DMS79 (cell line): ENCODE data around the gene PLCL1.

Experiments used
- DNase-seq: peaks from one replicate; lab custom pipeline; 2025; lab: John Stamatoyannopoulos, UW

The PLCL1 gene

DNA sequence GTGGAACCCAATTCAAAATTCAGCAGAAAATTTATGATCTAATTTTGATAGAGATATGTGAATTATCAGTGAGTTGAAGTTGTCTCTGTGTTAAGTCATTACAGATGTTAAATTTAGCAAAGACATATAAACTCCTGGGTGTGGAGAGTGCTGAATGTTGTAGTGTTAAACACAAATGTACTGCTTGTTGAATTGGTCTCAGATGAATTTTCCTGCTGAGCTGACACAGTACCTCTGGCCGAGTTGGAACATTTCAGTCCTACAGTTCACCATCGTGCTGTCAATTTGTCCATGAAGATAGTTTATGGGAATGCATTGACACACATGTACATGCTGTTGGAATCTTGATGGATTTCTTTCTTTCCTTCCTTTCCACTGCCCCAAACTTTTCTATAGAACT lies 255.9 kb downstream of the PLCL1 start:
- no peak for DNase-seq

- no peak for DNase-seq
Measured at GRCh38 chr2:198062826-198063225, 258.4 kb downstream of the PLCL1 start.

- DNase-seq, result no peak
Measured at GRCh38 chr2:198063242-198063641, 258.8 kb downstream of the PLCL1 start.

DNA sequence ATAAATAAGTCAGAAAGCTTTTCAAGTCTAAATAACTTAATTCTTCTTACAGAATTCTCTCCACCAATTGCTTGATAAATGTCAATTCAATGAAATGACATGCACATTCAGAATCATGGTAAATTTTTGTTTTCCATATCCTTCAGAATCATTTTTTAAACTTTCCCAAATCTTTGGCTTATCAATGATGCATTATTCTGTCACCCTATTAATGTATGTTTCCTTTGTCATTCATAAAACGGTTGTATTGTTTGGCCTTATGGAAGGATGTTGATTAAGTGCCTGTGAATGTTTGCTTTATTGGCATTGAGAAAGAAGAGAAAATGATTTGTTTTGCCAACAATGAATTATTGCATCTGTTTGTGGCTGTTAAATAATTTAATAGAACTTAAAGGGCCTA lies 260.9 kb downstream of the PLCL1 start:
- DNase-seq, result no peak

DNA sequence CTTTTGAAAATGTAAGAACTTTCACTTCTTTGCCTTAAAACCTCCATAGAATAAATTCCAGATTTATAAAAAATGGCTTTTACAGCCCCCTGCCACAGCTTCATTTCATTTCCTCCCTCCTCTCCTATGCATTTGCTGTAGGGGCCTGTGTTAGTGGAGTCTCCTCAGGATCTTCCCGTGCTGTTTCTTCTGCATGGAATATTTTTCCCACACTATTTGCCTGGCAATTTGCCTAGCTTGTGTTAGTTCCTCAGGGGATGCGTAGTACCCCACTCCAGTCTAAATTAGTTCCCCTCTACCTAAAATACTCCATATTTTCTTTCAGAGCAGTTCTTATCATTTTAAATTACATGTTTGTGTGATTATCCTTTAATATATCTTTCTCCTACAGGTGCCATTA lies 262.2 kb downstream of the PLCL1 start:
- DNase-seq, result no peak

- no peak for DNase-seq
Measured at GRCh38 chr2:198072655-198073054, 268.3 kb downstream of the PLCL1 start.

DNA sequence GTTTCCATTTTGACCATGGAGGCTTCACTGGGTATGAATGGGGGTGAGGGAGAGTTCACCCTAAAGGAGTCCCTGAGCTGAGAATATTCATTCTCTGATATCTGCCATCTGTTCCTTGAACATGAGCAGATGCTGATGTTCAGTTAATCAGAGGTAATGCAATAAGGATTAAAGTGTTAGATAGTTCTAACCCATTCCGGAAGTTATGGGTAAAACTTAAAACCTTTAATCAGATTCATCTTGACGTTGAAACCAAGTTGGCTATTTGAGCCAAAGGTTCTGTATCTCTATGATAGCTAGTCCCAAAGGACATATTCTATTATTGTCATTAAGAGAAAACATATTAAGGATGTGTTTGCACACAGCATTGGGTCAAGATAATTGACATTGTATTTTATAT lies 268.9 kb downstream of the PLCL1 start:
- DNase-seq, result no peak

DNA sequence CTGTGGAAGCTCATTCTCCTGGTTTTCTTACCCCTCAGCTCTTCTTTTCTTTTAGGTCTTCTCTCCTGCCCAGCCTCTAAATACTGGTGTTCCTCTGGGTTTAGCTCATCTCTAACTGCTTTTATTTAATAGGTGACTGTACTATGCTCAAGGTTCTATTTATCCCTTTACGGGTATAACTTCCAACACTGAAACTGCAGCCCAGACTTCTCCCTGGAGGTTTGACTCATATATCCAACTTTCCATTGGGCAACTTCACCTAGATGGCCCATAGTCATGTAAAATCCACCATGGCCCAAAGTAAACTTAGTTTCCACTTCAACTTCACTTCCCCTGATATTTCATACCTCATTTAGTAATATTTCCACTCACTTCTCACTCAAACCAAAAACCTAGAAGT lies 273.1 kb downstream of the PLCL1 start:
- DNase-seq, result no peak

DNA sequence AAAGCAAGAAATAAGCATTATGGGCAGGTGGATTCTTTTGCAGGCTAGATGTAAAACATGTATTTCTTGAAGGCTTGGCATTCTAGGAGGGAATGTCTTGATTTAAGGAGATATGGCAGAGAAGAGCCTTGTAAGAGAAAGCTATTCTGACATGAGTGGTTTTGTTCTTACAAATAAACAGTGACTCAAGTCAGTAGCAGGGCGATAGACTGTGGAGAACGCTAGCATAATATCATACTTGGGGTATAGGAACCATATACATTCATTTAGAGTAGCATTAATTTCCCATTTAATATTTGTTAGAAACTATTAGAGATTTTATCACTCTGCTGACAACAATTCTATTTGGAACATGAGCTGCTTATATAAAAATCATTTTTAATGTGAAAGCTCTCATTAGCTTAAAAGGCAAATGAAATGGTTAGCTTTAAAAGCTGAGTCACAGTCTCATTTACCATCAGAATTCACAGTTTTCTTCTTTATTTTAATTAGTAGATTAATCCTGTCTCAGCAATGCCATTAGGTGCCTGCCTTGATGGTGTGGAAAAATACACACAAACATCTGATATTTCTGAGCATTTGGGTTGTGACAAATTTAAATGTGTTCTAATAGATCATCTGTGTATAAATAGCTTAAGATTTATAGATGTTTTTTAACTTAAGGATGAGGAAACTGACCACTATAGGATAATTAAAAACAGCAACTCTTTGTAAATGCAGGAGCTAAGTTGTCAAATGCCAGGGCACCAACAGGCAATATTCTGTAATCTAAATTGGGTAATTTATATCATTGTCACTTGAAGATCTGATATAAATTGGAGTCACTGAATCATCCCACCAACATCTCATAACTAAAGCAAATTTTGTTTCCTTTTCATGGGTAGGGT lies 276.7 kb downstream of the PLCL1 start:
- no peak for DNase-seq

GRCh38 chr2:198084156-198084555 lies 279.8 kb downstream of the PLCL1 start:
- DNase-seq, result no peak

- no peak for DNase-seq
Measured at GRCh38 chr2:198096002-198096401, 291.6 kb downstream of the PLCL1 start.

GRCh38 chr2:198096965-198097364 lies 292.6 kb downstream of the PLCL1 start:
- no peak for DNase-seq

GRCh38 chr2:198097630-198098029 lies 293.2 kb downstream of the PLCL1 start:
- DNase-seq, result no peak

- no peak for DNase-seq
Measured at GRCh38 chr2:198098386-198098785, 294.0 kb downstream of the PLCL1 start.

DNA sequence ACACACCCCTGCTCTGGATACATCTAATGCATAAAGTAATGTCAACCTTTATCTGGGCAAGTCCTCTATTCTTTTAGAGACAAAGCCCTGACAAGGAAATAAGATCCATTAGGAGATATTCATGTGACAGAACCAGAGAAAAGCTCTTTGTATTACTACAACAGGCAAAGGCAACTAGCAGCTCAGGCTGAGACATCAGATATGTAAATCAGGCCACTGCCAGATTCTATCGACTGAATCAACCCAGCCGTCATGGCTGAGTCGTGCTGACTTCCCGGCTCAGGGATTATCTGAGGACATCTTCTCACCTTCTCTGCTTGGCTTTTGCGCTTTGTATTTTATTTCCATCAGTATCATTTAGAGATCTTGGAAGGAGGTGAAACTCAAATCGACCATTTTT lies 294.5 kb downstream of the PLCL1 start:
- DNase-seq, result no peak

DNA sequence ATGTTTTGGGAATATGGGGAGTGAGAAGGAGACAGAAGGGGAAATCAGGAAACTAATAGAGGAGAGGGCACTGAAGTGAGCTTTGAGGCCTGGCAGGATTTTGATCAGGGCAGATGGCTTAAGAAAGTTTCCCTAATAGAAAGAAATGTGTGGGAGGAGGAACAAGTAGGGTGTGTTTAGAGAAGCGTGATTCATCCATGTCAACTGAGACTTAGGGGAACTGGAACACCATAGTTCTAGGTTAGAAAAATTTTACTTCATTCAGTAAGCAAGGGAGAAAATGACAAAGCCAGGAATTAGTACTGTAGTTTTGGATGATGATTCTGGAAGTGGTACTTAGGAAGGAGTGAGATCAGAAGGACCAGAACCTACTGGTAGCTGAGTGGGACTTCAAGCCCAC lies 296.0 kb downstream of the PLCL1 start:
- DNase-seq, result no peak

DNA sequence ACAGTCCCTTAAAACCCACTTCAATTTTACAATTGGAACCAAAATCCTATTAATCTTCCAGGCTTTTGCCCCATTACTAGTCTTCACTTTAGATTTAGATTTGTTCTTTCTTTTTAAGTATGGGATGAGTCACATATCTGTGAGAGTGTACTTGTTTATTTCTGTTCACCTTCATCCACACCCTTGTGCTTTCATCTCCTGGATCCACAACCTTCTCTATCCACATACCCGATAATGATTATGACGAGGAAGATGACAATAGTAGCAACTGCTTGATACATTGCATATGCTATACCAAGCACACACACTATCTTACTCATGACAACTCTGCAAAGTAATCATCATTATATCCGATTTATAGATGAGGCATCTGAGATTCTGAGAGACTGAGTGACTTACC lies 297.3 kb downstream of the PLCL1 start:
- no peak for DNase-seq

DNA sequence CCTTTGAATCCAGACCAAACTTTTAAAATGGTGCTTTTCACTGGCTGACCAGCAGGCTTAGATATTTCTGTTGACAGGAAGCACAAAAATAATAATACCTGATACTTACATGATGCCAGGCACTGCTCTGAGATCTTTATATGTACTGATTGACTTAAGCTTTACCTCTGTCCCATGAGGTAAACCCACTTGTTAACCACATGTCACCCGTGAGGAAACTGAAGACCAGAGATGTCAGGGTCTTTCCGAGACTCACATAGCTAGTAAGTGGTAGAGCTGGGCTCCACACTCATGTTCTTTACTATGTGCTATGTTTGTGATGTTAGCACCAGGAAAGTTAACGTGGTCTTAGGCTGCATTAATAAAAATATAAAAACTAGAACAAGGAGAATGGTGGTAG lies 297.7 kb downstream of the PLCL1 start:
- DNase-seq, result no peak

GRCh38 chr2:198102856-198103255 lies 298.5 kb downstream of the PLCL1 start:
- DNase-seq, result no peak

DNA sequence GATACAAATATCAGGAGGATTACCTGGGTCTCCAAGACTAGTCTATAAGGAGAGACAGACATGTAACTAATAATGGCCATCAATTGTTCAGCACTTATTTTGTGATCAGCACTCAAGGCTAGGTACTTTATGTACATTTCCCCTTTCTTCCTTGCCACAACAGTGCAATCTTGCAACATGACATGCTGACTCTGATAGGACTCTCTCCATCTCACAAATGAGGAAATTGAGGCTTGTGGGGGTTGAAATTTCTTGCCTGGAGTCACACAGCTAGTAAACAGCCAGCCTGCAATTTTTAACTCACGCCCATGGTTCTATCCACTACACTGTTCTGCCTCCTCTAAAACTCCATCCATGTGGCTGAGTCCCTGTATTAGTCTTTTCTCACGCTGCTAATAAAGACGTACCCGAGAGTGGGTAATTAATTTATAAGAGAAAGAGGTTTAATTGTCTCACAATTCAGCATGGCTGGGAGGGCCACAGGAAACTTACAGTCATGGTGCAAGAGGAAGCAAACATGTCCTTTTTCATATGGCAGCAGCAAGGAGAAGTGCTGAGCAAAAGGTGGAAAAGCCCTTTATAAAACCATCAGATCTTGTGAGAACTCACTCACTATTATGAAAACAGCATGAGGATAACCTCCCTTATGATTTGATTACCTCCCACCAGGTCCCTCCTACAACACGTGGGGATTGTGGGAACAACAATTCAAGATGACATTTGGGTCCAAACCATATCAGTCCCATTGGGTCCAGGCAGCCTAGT lies 302.4 kb downstream of the PLCL1 start:
- DNase-seq, result no peak

- DNase-seq, result no peak
Measured at GRCh38 chr2:198113316-198113715, 308.9 kb downstream of the PLCL1 start.

DNA sequence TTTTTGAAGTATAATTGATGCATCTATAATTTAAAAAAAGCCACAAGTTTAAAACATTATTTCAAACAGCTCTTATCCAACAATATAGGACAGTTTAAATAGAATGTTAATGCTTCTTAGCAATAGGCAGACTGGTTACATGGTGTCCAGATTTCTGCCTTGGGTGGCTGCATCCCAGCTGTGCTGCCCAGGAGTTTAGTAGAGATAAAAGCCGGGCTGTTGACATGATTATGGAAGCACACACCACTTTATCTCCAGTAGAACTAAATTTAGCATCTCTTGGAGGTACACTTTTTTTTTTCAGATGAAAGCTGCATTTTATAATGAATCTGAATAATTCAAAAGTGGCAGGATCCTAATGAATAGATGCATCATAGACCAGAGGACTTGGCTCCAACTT lies 309.7 kb downstream of the PLCL1 start:
- no peak for DNase-seq

DNA sequence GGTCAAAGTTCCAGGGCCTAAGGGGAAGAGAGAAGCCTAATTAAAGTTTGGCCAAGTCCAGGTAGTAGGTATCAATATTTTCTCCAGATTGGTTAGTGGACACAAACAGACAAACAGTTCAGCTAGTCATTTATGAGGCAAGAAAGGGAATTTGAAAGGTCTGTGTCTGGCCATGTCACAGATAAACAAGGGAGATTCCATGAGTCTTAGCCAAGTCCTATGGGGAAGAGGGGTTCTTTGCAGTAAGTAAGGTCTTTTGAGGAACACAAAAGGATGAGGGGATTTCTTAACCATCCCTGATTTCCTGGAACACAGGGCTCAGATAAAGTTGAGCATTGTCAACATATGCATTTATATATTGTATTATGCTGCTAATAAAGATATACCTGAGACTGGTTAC lies 310.8 kb downstream of the PLCL1 start:
- DNase-seq, result no peak
